ENCODE results near the gene SIPA1L3.

Gene SIPA1L3

DNA sequence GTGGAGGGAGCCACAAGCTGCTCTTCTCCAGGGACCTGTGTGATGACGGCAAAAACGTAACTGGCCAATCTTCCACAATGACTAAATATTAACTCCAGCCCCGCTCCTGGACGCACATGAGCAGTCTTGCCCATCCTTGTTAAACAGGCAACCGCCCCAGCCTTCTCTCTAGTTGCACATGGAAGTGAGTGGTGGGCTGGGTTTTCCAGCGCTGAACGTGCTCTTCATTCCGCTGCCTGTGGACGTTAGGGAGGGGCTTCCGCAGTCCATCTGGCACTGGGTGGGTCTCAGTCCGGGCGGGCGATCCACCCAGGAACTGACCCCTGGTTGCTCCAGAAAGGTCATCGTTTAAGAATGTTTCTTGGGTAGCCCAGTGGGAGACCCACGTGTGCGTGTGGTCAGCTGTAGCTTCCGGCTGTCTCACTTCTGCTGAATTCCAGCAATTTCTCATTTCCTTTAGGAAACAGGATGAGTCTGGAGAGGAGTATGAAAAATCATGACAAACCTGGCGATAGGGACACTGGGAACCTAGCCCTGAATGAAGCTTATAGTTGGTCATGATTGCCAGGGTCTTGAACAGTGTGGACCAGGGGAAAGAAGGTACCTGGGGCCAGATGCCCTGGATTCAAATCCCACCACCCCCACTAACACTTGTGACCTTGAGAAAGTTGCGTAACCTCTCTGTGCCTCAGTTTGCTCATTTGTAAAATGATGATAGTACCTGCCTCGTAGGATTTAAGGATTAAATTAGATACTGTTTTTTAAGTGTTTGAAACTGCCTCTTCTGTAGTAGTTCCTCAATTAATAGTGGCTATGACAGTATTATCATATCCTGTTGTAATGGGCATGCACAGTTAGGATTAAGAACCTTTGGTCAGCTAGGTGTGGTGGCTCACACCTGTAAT is 92.6 kb downstream of the SIPA1L3 start:
- DNase-seq, result peak; percentile 99

DNA sequence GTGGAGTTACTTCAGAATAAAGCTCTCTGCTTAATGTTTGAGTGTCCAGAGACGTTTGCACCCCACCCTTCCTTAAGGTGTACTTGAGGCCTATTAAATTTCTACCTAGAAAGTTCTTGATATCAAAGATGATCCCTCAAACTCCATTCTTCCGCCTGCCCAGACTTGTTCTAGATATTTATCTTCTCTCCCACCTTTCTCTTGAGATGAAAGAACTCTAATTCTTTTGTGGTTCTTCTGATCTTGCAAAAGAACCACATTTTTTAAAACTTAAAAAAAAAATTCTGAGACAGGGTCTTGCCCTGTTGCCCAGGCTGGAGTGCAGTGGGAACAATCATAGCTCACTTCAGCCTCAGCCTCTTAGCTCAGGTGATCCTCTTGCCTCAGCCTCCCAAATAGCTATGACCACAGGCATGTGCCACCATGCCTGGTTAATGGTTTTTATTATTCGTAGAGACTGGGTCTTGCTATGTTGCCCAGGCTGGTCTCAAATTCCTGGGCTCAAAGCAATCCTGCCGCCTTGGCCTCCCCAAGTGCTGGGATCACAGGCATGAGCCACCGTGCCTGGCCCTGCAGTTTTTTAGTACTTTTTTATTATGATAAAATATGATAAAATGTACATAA is 94.3 kb downstream of the SIPA1L3 start:
- no peak for DNase-seq

DNA sequence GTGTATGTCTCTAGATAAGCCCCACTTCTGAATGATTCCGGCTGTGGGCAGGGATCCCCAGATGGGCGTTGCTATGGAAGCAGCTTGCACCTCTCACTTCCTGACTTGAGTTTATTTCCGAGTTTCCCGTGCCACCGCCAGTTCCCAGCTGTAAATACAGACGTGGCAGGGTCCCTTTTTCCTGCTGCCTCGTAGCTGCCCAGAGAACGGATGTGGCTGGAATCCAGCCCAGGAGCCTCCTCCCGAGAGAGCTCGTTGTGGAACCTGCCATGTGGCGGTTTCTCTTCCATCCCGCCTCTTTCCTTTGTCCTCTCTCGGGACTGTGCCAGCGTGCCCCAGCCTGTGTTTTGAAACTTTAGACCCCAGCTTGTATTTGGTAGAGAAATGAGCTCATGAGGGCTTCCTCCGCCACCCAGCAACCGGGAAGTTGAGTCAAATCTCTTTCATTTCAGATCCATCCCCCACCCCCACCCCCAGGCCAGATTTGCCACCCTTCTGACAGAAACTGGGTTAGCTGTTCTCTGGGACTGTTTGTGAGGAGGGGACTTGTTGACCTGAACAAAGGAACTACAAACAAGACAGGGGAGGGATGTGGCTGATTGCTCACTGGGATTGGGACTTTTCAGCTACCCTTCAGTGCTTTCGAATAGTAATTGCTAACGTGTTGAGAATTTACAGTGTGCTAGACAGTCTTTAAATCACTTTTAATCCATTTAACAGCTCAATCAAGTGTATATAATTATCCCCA is 96.6 kb downstream of the SIPA1L3 start:
- DNase-seq, result peak; percentile 97

DNA sequence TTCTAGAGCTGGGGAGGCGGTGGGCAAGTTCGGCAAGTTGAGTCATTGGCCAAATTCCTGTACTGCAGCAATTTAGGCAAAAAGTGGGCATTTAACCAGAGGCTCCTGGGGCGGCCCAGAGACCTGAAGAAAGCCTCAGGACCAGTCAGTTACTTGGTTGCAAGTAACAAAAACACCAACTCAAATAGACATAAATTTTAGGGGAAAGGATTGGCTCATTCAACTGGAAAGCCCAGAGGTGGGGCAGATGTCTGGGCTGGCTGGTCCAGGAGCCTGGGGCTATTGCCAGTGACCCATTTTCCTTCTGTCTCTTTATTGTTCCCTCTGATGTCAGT is 97.1 kb downstream of the SIPA1L3 start:
- peak; percentile 58 for DNase-seq

DNA sequence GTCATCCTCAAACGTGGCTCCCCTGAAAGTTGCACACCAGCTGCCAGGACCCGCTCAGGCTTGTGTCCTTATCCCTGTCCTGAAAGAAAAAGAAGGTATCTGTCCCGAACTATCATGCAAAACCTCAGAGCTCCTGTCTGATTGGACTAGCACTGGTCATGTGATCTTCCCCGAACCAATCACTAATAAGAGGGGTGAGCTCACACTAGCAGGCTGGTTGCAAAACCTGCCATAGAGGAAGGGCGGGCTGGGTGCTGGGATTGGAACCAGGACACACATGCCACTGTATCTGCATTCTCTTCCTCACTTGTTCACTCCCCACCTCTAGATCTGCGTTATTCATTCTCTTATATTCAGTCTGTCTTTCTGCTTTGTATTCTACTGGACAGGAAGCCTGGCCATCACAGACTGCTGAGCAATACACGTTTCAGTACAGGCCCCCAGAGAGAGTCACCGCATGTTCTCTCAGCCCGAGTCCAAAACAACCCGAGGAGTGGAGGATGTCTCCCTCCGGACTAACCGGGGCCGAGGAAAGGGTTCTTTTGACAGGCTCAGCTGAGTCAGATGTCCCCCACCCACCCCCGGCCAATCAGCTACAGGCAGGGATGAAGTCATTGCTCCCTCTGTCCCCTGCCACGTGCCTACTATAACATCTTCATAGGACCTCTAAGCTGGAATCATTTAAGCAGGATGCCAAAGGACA is 97.7 kb downstream of the SIPA1L3 start:
- DNase-seq, result peak; percentile 99

DNA sequence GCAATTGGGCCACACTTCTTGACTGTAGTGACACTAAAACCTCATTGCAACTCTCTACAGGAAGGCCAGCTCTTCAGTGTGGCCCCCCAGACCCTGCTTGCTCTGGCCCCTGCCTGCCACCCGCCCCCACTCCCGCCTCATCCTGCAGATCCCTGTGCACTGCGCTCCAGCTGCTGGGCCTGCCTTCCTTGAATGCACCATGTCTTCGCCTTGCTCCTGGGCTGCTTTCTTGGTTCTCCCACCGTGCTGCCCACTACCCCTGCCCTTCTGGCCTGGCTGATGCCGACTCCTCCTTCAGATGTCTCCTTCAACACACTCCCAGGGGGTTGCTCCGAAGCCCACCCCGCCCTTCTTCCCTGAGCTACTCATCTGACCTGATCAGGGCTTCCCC is 98.2 kb downstream of the SIPA1L3 start:
- DNase-seq, result no peak

DNA sequence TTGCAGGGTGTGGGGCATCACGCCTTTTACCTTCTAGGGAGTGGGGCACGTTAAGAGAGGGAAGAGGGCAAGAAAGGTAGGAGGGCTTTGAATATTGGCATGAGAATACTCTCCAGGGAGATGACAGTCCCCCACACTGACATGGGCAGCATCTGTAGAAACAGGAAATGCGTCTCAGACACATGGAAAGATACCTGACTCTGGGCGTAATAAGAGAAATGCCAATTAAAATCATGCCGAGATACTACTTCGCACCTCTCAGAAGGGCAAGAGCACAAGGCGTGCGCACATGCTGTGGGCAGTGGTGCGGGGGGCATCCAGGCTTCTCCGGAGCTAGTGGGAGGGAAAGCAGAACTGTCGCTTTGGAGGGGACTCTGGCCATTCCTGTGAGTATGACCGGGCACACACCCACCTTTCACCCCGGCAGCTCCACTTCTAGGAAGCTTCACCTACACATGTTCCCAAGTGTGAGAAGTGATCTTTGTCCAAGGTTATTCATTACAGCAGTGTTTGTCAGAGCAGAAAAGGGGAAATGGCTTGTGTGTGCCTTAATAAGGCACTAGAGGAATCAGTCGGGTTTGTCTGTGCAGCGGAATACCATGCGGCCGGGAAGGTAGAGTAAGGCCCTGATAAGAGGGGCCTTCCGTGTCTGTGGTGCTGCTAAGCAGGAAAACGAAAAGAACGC is 99.5 kb downstream of the SIPA1L3 start:
- DNase-seq, result no peak

DNA sequence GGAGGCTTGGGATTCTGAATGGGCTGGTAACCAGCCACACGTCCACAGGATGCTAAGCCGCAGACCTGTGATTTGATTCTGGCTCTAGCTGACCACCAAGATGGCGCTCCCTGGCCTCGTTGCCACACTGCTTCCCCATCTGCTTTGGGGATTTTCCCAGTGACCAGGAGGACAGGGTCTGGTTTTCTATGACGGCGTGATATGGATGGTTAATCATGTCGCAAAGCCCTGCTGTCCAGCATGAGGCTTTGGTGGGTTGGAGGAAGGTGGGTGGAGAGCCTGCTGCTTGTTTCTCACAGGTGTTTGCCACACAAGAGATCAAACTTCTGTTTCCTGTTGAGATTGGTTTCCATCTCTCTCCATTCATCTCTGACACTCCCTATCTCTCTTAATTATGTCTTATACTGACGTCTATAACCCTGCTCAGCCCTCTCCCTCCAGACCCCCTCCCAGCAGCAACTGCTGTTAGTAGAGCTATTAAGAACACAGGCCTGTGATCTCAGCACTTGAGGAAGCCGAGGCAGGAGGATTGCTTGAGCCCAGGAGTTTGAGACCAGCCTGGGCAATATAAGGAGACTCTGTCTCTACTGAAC is 102.7 kb downstream of the SIPA1L3 start:
- DNase-seq, result no peak

DNA sequence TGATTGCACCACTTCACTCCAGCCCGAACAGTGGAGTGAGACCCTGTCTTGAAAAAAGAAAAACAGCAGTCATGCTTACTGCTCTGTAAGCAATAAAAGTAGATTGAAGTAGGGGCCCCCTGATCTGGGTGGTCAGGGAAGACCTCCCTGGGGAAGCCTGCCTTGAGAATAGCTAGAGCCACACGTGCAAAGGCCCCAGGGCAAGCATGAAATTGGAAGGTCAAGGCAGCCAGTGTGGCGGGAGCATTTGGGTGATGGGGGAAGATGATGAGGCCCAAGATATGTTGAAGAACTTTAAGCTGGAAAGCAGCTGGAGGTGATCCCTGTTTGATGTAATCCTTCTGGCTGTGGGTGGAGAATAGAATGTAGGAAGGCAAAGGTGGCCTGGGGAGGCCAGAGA is 104.4 kb downstream of the SIPA1L3 start:
- DNase-seq, result no peak

DNA sequence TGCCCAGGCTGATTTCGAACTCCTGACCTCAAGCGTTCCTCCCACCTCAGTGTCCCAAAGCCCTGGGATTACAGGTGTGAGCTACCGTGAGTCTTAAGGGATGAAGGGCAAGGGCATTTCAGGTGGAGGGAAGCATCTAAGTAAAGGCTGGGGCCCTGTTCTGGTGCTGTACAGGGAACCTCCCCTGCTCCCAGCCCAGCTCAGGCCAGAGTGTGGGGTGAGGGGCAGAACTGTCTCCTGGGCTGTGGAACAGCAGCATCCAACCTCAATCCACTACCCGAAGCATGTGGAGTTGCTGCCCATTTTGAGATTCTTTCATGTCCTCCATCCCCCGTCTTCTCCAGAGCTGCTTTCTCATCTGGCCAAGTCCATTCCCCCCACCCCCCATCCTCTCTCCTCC is 105.3 kb downstream of the SIPA1L3 start:
- no peak for DNase-seq

DNA sequence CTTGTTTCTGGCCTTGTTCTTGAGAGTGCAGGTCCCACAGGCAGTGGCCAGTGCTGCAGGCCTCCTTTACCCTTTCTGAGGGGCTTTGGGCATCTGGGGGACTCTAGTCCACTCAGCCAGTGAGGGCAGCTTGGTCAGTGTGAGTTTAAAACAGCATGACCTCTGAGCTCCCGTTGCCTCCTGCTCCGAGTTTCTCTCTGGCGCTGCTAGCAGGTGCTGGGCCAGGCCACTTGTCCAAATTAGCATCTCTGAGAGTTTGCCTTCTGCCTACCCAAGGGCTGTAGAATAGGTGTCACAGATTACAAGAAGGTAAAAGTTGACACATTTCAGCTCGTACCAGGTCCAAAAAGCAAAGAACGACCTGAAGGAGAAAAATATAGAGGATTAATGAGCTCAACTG is 105.9 kb downstream of the SIPA1L3 start:
- no peak for DNase-seq

DNA sequence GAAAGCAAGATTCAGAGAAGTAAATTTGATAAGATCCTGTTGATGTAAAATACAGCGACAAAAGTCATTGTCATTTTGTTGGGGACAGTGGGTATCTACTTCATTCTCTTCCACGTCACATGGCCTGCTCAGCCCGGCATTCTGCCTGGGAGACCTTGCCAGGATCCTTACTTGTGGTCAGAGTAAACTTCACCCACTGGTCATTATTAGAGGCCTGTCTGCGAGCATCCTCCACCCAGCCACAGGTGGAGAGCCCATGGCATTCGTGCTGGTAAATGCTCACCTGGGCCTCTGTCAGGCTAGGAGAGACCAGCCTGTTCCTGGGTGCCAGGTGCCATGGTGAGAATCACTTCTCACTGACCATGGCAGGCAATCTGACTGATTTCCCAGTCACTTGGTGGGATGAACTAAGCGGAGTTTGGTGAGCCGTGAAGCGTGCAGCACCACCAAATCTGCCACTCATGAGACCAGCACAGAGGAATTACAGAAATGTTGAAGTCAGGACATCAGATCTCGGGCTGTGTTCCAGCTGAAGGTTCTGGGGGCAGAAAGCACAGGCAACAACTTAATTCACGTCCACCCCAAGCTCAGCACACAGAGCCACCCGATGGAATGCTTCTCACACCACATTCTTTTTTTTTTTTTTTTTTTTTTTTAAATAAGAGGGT is 107.0 kb downstream of the SIPA1L3 start:
- no peak for DNase-seq

DNA sequence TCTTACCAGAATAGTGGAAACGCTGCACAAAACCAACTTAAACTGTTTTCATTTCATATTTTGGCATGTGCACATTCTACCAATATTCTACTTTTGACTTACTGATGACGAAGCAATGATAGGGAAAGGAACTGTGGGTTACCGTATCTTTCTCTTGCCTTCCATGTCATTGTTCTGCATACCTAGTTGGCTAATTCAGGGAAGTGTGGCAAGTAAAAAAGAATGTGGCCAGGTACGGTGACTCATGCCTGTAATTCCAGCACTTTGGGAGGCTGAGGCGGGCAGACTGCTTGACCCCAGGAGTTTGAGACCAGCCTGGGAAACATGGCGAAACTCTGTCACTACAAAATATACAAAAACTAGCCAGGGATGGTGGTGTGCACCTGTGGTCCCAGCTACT is 108.2 kb downstream of the SIPA1L3 start:
- DNase-seq, result no peak

DNA sequence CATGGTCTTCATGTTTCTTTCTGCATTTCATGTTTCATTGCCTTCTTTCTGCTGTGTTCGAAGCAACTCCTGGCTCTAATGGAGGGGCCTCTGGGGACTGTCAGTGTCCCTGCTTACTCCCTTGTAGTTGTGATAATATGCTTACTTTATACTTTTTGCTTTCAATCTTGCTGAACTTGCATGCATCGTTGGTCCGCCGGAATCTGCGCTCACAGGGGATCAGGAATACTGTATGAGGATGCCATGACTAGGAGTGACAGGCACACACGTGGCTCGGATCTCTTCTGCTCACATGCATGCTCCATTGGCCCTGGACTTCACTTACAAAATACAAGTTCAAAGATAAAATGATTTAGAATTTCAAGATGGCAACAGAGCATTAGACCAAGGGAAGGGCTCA is 108.8 kb downstream of the SIPA1L3 start:
- DNase-seq, result no peak

DNA sequence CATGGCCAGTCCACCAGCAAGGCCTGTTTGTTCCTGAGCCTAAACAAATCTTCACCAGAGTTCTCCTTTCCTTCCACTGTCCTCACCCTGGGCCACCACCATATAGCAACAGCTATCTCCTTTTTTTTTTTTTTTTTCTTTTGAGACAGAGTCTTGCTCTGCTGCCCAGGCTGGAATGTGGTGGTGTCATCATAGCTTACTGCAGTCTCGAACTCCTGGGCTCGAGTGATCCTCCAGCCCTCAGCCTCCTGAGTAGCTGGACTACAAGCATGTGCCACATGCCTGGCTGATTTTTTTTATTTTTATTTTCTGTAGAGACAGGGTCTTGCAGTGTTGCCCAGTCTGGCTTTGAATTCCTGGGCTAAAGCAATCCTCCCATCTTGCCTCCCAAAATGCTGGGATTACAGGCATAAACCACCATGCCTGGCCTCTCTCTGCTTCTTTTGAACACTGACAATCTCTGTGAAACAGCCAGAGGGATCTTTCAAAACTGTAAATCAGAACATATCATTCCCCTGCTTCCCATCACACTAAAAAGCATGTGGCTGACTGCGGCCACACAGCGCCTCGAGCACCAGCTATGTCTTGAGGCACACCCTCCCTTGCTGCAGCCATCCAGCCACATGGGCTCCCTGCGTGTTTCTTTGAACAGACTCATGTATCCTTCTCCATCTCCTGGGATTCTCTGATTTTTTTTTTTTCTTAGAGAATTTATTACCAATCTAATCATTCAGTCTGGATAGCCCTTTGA is 110.6 kb downstream of the SIPA1L3 start:
- DNase-seq, result no peak

DNA sequence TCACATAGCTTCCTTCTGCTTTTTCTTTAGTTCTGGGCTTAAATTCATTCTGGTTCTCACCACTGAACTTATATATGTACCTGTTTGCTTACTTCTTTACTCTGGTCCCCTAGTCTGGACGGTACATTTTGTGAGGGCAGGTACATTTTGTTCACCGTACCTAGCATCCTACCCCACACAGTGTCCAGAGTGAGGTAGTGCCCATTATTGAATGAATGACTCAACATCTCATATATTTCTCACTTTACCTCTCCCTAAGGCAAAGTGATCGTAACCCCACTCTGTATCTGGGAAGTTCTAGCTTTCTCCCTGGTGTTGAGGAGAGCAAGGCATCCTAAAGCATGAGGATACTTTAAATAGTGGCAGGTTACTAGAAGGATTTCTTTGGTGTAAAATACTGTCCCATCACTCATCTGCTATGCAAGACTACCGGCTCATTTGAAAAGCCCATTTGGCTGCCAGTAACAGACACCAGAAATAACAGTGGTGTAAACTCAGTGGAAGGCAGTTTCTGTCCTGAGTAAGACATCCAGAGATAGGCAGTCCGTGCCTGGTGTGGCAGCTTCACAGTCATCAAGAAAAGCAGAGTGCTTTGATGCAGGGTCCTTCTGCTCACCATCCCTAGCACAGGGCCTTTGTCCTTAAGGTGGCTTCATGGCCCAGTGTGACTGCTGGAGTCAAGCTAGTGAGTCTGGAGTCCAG is 111.8 kb downstream of the SIPA1L3 start:
- no peak for DNase-seq

DNA sequence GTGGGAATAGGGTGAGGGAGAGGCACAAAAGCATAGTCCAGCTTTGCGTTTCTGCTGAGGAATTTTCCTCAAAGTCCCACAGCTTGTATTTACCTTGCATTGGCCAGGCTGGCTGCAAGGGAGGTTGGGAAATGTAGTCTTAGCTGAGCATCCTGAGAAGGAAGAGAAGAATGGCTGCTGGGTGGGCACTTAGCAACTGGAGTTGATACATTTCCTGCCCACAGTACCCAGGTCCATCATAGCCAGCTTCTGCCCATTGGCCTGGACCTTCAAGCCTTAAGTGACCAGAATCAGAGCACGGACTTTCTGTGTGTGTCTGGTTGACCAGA is 112.4 kb downstream of the SIPA1L3 start:
- DNase-seq, result no peak

DNA sequence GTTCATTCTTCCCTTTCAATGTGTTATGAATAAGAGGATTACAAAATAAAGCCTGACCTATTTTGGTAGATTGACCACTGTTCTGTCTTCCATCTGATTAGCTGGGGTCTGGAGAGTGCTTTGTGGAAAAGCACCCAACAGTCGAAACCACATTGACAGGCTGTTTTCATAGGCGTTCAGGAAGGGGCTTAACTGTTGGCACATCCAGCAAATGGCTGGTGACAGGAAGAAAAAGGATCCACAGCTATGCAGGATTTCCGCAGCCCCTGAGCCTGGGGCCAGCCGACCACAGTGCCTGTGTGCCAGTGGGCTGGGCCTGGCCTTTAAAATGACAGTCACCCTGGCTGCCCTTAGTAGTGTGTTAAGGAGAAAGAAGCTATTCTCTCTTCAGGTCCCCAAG is 113.3 kb downstream of the SIPA1L3 start:
- DNase-seq, result no peak

DNA sequence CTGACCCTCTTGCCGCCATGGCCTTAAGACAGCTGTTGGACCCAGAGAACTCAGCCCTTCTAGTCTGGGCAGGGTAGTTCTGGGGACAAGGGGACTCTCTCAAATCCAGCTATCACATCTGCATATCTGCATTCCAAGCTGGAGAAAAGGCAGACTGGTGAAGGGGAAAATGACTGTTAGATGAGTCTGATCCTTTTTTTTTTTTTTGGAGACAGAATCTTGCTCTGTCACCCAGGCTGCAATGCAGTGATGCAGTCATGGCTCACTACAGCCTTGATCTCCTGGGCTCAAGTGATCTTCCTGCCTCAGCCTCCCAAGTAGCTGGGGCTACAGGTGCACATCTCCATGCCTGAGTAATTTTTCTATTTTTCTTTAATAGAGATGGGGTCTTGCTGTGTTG is 114.3 kb downstream of the SIPA1L3 start:
- DNase-seq, result peak; percentile 59
